Erythroblast (primary cell): ENCODE data around the gene IL16.

ENCODE experiments used
- GATA1 ChIP-seq: IDR thresholded peaks from 2 replicates; pipeline ENCODE4 v1.6.1; 2011; ENCODE audit warnings: low read depth, mild to moderate bottlenecking, control low read depth, low read length, moderate library complexity
- POLR2A ChIP-seq: IDR thresholded peaks from 2 replicates; pipeline ENCODE4 v1.6.1; 2011; ENCODE audit warnings: mild to moderate bottlenecking, low read length

- TF ChIP-seq POLR2A = no peak
- TF ChIP-seq GATA1 = no peak
Measured at GRCh38 chr15:81273200-81273599, 76.5 kb downstream of the IL16 start.
